GM19372 (cell line): ENCODE measurements around the gene NAP1L5.
A peak's percentile ranks its signal among the peaks of the same experiment; 100 is the strongest.

Experiments used
- ATAC-seq: cut with Tn5 transposase; IDR thresholded peaks from one replicate; pipeline ENCODE4 v1.9.1; 2021; ENCODE audit warnings: mild to moderate bottlenecking, low read depth, moderate library complexity; ENCODE audit not compliant: unreplicated experiment

NAP1L5 gene, protein sequence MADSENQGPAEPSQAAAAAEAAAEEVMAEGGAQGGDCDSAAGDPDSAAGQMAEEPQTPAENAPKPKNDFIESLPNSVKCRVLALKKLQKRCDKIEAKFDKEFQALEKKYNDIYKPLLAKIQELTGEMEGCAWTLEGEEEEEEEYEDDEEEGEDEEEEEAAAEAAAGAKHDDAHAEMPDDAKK

DNA sequence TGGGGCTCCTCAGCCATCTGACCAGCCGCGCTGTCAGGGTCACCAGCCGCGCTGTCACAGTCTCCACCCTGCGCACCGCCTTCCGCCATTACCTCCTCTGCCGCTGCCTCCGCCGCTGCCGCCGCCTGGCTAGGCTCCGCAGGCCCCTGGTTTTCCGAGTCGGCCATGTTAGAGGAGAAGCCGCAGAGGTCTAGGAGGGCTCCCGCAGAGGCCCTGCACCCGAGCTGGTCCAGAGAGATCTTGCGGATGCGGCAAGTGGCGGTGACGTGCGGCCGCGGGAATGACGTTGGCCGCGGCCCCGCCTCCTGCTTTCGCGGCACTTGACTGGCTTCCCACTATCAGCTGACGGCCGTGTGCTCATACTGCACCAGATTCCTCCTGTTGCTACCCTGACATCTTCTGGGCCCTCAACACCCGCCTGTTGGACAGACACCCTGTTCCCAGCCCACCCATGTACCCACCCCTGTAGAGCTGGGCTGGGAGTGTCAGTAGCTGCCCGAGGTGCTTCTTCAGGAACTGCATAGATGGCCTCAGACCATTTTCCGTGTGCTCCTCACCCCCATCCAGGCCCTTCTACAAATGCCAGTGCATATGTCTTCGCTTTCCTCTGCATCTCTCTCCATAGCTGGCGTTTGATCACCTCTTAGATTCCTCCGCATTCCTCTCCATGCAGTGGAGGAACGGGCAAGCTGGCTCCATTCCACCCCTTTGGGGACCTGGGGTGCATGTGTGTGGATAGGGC, at the start of gene NAP1L5:
TSS of gene NAP1L5 (minus strand) at position 242 of the 742 bp plus-strand sequence. CDS start at position 167, 75 bp downstream.
- ATAC-seq, result peak; percentile 97

DNA sequence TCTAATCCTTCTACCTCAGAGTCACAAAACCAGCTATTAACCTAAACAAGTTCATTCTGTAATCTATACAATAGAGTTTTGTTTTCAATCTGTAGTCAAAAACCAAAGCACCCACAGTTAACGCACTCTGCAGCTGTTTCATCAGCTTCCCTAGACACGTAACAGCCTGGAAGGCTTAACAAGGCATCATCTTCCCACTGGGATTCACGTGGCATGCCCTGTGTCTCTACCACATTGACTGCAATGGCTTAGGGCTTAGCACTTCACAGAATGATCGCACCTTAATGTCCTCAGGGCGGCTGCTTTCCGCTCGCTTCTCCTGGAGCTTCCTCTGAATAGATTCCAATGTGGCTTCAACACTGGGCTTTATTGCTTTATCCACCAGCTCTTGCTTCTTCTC, 49.7 kb upstream of the NAP1L5 start:
- ATAC-seq, result no peak

GRCh38 chr4:88746206-88746605, 48.6 kb upstream of the NAP1L5 start:
- ATAC-seq, result no peak

DNA sequence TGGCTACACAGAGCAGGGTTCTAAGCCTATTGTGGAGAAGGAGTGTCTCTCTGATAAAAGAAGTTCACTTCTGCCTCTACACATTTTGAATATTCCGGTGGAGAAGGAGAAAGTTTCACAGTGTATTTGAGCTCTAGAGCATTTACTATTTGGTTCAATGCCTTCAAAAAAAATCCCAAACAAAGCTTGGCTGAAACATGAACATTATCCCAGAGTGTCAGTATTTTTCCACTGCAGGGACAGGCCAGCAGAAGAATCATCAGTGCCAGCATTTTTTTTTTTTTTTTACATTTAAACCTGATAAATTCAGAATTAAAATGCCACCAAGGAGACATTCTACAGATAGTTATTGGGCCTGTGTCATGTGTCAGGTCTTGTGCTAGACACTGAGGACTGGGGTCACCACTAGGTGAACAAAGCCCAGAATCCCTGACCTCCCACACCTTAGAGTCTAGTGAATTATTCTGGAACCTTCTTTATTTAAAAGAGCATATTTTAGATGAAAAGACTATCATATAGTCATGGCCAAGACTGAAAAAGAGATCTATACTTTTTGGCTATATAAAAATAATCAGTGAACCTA, 48.0 kb upstream of the NAP1L5 start:
- ATAC-seq, result no peak

GRCh38 chr4:88745175-88745574, 47.5 kb upstream of the NAP1L5 start:
- ATAC-seq, result no peak

- ATAC-seq, result no peak
Measured at GRCh38 chr4:88744609-88745008, 47.0 kb upstream of the NAP1L5 start.

DNA sequence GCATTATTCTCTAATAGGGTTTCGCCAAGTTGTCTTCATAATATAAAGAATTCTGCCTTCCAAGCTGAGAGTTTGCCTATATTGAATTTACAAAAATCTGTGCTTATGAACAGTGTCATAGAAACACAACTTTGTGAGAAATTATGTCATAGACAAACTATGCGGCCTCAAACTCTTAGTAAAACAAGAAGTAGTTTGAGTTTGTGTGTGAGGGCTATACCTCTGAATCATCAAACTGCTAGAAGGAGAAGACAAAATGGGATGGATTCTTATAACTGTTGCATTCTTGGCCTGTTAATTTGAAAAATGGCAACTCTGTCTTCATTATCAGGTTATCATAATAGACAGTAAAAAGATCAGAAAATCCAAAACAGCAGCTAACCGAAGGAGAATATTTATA, 46.1 kb upstream of the NAP1L5 start:
- ATAC-seq, result no peak

DNA sequence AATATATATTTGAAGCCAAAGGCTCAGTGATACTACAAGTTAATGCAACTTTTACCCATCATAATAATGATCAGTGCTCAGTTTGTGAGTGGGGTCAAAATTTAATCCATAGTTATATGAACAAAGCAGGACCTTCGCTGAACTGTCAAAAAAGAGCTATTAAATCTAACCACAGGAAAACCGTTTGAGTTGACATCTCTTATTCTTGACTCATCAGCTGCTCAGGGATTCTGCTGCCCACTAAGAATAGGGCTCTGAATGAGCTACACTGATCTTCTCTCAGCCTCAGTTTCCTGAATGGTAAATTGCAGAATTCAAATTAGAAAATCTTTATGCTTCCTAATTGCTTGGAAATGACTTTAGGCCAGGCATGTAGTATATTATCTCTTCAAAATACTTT, 44.9 kb upstream of the NAP1L5 start:
- no peak for ATAC-seq

- no peak for ATAC-seq
Measured at GRCh38 chr4:88738180-88738579, 40.6 kb upstream of the NAP1L5 start.

DNA sequence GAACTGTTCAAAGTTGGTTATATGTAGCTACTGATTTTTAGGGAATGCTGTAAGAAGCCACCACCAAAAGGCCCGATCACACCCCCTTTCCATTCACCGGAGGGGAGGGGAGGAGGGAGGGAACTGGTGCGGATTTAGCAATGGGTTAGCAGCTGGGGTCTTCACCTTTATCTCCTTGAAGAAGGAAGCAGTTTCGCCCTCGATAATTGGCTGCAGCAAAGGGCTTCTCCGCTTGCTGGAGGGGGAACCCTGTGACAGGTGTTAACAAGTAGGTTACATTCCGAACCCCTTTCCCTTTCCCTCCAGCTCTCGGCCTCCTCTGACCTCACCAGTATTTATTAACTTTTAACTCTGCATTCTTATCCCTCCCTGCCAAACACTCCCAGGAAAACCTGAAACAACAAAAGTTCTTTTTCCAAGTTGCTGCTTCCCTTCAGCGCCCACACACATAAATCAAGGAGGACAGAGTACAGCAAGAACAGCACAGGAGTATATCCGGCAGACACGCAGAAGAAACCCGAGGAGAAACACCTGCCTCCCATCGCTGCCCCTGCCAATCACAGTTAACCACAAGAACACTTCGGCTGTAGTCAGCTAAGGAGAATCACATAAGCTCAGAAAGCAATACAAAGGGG, 39.8 kb upstream of the NAP1L5 start:
- ATAC-seq, result peak; percentile 67

DNA sequence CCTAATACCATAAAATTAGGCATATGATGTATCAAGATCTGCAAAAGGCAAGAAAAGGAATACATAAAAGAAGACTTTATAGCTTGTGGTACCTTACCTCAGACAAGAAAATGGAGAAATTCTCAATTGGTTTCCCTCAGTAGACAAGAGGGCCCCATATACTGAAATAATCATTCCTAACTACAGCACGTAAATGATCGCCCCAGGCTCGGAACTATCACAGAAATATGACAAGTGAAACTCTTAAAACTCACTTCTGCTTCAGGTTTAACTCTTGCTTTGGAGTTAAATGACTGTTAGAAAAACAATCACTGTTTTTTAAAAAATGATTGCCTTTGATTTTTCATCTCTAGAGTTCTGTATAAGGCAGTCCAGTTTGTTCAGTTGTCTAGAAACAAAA, 38.6 kb upstream of the NAP1L5 start:
- no peak for ATAC-seq

DNA sequence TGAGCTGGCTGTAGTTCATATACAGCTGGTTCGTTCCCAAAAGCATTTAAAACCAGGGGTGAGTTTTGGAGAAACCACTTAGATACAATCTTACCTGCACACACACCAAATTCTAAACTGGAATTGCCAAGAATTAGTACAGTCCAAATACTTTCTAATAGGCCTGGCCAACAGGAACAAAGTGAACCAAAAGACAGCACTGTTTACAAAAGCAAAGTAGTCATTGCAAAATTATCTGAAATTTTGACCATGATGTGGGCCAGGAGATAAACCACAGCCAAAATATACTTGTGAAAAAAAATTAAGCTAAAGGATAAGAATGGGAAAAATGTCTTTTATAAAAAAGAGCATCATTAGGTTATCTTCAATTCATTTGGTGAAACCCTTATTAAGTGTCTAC, 37.9 kb upstream of the NAP1L5 start:
- no peak for ATAC-seq

DNA sequence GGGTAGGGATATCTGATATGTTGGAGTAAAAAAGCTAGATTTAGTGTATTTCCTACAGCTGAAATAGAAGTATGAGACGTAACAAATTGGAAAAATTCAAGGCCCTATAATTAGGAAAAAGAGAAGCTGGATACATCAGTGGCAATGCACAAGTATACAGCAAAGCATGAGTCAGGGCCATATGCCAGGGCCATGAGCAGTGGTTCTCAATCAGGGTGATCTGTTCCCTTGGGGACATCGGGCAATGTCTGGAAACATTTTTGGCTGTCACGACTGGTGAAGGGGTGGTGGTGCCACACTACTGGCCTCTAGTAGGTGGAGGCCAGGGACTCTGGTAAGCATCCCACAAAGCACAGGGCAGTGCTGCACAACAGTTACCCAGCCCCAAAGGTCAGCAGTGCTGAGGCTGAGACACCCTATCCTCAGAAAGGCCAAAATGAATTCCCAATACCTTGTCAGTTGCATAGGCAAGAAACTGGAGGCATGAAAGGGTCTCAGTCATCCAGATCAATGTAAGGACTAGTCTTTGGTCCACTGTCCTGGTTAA, 36.8 kb upstream of the NAP1L5 start:
- no peak for ATAC-seq

DNA sequence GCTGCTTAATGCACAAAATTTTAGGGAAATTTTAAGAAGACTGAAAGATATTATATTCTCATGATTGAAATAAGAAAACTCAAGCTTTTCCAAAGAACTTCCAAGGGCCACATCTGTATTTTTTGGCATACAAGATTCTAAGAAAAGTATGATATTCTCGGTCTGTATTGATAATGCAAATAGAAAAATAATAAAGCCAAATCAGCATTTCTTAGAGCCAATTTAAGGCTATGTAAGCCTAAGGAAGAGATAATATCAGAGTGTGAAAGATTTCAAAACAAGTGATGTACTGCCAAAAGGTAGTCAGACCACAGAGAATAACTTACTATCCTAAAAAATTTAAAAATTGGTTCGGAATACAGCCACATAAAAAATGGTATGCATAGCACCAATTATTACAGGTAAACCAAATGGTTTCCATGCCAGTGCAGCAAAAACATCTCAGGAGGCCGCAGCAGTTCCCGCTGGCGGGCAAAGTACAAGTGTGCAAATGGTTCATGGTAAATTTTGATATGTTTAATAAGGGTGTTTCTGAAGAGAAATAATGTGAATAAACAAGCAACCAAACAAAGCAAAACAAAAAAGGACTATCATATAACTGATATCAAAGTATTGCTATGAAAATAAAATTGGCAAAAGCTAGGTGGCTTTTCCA, 35.2 kb upstream of the NAP1L5 start:
- ATAC-seq, result no peak

- no peak for ATAC-seq
Measured at GRCh38 chr4:88731381-88731780, 33.8 kb upstream of the NAP1L5 start.

GRCh38 chr4:88730811-88731210, 33.2 kb upstream of the NAP1L5 start:
- ATAC-seq, result no peak

GRCh38 chr4:88729146-88729760, 31.6 kb upstream of the NAP1L5 start:
- ATAC-seq, result no peak

DNA sequence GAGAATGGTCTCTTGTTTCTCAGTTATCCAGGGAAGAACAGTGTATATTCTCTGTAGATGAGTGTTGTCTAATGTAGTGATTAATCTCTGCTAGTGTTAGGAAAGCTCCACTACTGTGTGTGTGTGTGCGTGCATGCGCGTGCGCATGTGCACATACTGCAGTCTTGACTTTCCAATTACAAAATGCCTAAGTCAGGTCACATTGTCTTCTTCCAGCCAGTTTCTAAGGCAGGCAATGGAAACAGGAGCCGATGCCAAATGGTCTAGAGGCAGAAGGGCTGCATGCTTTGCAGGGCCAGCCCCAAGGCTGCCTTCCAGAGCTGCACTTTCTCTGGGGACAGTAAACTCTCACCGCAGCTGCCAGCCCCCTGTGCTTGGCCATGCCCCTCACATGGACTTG, 30.5 kb upstream of the NAP1L5 start:
- no peak for ATAC-seq

GRCh38 chr4:88725986-88726385, 28.4 kb upstream of the NAP1L5 start:
- ATAC-seq, result no peak

- no peak for ATAC-seq
Measured at GRCh38 chr4:88725143-88725542, 27.5 kb upstream of the NAP1L5 start.
